Middle frontal gyrus (tissue), 1 donor: ENCODE data around the gene NT5M.

Source experiments
- DNase-seq: peaks from one replicate; pipeline ENCODE4 v3.0.0-alpha.2; 2015; ENCODE audit warnings: low spot score; ENCODE audit errors: extremely low spot score

NT5M gene

DNA sequence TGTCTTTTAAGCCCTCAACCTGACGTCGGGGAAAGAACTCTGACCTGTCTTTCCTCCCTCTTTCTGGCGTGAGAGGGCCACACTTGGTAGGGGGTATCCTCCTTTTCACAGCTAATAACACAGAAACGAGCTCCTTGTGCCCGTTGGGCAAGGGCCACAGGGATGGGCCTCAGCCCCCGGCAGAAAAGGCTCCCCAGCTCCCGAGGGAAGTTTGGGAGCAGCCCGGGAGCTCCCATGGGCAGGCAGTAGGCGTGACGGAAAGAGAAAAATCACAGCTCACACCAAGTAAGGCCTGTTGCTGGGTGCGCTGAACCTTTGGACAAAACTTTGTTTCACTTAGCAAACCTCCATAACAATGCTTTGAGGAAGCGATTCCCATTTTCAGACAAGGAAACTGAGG lies 90.8 kb downstream of the NT5M start:
- DNase-seq: no peak

DNA sequence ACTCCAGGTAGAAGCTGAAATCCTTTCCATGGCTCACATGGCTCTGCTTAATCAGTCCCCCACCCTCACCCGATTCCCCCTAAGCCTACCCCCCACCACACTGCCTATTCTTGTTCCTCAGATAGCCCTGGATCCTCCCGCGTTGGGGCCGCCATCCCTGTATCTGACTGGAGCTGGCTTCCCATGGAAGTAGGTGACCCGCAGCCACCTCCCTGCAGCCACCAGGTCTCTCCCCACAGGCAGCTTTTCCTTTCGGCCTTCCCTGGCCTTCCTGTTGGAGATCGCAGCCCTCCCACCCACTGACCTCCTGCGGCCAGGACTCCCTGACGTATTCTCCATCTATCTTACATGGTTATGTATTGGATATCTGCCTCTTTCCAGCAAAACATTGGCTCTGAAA lies 91.3 kb downstream of the NT5M start:
- no peak for DNase-seq

DNA sequence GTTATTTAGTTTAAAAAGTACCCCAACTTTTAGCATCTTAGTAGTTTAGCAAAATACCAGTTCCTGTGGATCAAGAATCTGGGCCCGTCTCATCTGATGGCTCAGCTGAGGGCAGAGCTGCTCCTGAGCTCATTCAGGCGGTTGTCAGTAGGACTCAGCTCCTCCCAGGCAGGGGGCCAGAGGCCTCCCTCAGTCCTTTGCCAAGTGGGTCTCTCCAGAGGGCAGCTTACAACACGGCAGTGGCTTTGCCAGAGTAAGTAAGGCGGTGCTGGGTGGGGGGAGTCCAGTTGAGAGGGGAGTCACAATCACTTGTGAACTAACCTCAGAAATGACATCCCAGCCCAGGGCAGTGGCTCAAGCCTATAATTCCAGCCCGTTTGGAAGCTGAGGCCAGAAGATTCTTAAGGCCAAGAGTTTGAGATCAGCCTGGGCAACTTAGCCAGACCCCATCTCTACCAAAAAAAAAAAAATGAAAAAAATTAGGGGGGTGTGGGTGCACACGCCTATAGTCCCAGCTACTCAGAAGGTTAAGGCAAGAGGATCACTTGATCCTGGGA lies 92.2 kb downstream of the NT5M start:
- DNase-seq: no peak

DNA sequence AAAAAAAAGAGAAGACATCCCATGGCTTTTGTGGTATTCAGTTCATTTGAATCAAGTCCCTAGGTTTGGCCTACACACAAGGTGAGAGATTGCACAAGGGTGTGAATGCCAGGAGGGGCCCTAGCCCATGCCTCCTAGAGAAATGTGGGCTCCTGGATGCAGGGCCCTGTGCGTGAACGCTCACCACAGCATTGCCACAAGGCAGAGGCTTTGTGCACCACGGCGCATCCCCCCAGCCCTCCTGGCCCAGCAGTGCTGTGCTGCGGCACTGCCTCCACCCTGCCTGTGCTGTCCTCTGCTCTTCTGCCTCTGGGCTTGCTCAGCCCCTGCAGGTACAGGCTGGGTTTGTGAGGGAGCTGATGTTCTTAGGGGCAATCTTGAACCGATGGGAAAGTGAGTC lies 92.7 kb downstream of the NT5M start:
- no peak for DNase-seq
